RWPE1 (cell line): ENCODE measurements around the gene DOCK4.

Experiments
- CTCF ChIA-PET: fragments of 350-600 bp; sonication (Branson Sonifier 250); formaldehyde crosslinking; extraction: SDS; loops from one replicate; lab custom pipeline; 2021; lab: Yijun Ruan, JAX
- POLR2A ChIA-PET: fragments of 400-600 bp; formaldehyde crosslinking; extraction: SDS; loops from one replicate; lab custom pipeline; 2020; ENCODE audit warnings: antibody characterized with exemption; ENCODE audit not compliant: low non-redundant PET; lab: Yijun Ruan, JAX
- DNase-seq: peaks from one replicate; pipeline ENCODE4 v3.0.0; 2012; ENCODE audit warnings: low spot score
- H3K27ac ChIP-seq: fragments of 450-650 bp; 2 replicates; pipeline ENCODE4 v1.5.1; 2017
- CTCF ChIP-seq: fragments of 450-650 bp; conservative IDR thresholded peaks from 2 replicates; pipeline ENCODE4 v1.5.1; 2017; ENCODE audit warnings: low read depth, mild to moderate bottlenecking

The DOCK4 gene

GRCh38 chr7:112144284-112145059 is 61.7 kb downstream of the DOCK4 start:
- H3K27ac ChIP-seq: no peak overlapping the region
- CTCF ChIA-PET: interaction anchor here (0.6 kb wide), 1 partner anchor 1385 kb away, joined by 3 read pairs; no protein-coding TSS in a partner anchor
- POLR2A ChIA-PET: no interaction called here
- no peak for TF ChIP-seq CTCF
- DNase-seq: no peak

- POLR2A ChIA-PET: interaction anchor here (0.6 kb wide), 1 partner anchor 123 kb away, joined by 3 read pairs; no protein-coding TSS in a partner anchor
- no peak for DNase-seq
- CTCF ChIA-PET: no interaction called here
- TF ChIP-seq CTCF: no peak
- H3K27ac ChIP-seq: no peak overlapping the region
These were observed 62.6 kb downstream of the DOCK4 start for GRCh38 chr7:112143582-112143981.

- no peak for DNase-seq
- no peak for TF ChIP-seq CTCF
- no peak overlapping the region for H3K27ac ChIP-seq
- ChIA-PET POLR2A (interaction anchor here (0.6 kb wide), 1 partner anchor 123 kb away, joined by 3 read pairs; no protein-coding TSS in a partner anchor), CTCF (no interaction called here)
These were observed 63.1 kb downstream of the DOCK4 start for GRCh38 chr7:112143136-112143535.

GRCh38 chr7:112140600-112140999 is 65.6 kb downstream of the DOCK4 start:
- H3K27ac ChIP-seq: no peak overlapping the region
- no peak for DNase-seq
- no peak for TF ChIP-seq CTCF
- ChIA-PET CTCF (interaction anchor here (0.6 kb wide), 1 partner anchor 292 kb away, joined by 4 read pairs; no protein-coding TSS in a partner anchor), POLR2A (no interaction called here)

GRCh38 chr7:112138938-112139337 is 67.3 kb downstream of the DOCK4 start:
- CTCF ChIA-PET: no interaction called here
- POLR2A ChIA-PET: no interaction called here
- H3K27ac ChIP-seq: no peak overlapping the region
- TF ChIP-seq CTCF: no peak
- no peak for DNase-seq

GRCh38 chr7:112138325-112138852 is 67.8 kb downstream of the DOCK4 start:
- TF ChIP-seq CTCF: no peak
- no peak for DNase-seq
- ChIA-PET POLR2A (no interaction called here), CTCF (no interaction called here)
- no peak overlapping the region for H3K27ac ChIP-seq
